RKO (cell line): ENCODE measurements around the gene PRL.

Experiments used
- DNase-seq: peaks from one replicate; pipeline ENCODE4 v3.0.0-alpha.2; 2016; ENCODE audit warnings: low spot score

The PRL gene

GRCh38 chr6:22294301-22294700, 2.5 kb downstream of the PRL start:
- DNase-seq, result no peak

GRCh38 chr6:22290045-22290444, 6.8 kb downstream of the PRL start:
- no peak for DNase-seq

GRCh38 chr6:22288721-22289120, 8.1 kb downstream of the PRL start:
- no peak for DNase-seq

- no peak for DNase-seq
Observed at GRCh38 chr6:22284666-22285065, 12.2 kb downstream of the PRL start.

- no peak for DNase-seq
Observed at GRCh38 chr6:22281341-22282085, 15.3 kb downstream of the PRL start.

- no peak for DNase-seq
Observed at GRCh38 chr6:22279427-22279826, 17.4 kb downstream of the PRL start.

GRCh38 chr6:22271081-22271480, 25.8 kb downstream of the PRL start:
- no peak for DNase-seq

GRCh38 chr6:22263748-22264147, 33.1 kb downstream of the PRL start:
- no peak for DNase-seq

GRCh38 chr6:22254886-22255285, 42.0 kb downstream of the PRL start:
- no peak for DNase-seq

- DNase-seq, result no peak
Observed at GRCh38 chr6:22253955-22254655, 42.7 kb downstream of the PRL start.

GRCh38 chr6:22251348-22251747, 45.5 kb downstream of the PRL start:
- no peak for DNase-seq

GRCh38 chr6:22250486-22250885, 46.4 kb downstream of the PRL start:
- no peak for DNase-seq

- DNase-seq, result no peak
Observed at GRCh38 chr6:22249711-22250350, 47.0 kb downstream of the PRL start.

GRCh38 chr6:22248513-22249308, 48.1 kb downstream of the PRL start:
- DNase-seq, result no peak

- DNase-seq, result no peak
Observed at GRCh38 chr6:22247916-22248482, 48.8 kb downstream of the PRL start.

- no peak for DNase-seq
Observed at GRCh38 chr6:22240025-22240424, 56.8 kb downstream of the PRL start.

- no peak for DNase-seq
Observed at GRCh38 chr6:22239261-22239921, 57.4 kb downstream of the PRL start.

GRCh38 chr6:22238861-22239260, 58.0 kb downstream of the PRL start:
- DNase-seq, result no peak

GRCh38 chr6:22237526-22237925, 59.3 kb downstream of the PRL start:
- DNase-seq, result no peak
